GM10266 (cell line): Measurements from ENCODE around the gene CTNNA1.
"Not testable (repeated sequence)": the region's sequence is repeated elsewhere in the genome, so short reads cannot be mapped to it uniquely, and the experiment has no call there.

Experiments
- DNase-seq: peaks from one replicate; pipeline ENCODE4 v3.0.0; 2012; ENCODE audit errors: extremely low spot score
- TF ChIP-seq, protein P1 (sequence below): IDR thresholded peaks from 2 replicates; pipeline ENCODE4 v1.5.1; 2012; ENCODE audit warnings: mild to moderate bottlenecking, low read depth; ENCODE audit not compliant: control insufficient read depth, insufficient read depth; ENCODE audit errors: missing control alignments

Gene CTNNA1

DNA sequence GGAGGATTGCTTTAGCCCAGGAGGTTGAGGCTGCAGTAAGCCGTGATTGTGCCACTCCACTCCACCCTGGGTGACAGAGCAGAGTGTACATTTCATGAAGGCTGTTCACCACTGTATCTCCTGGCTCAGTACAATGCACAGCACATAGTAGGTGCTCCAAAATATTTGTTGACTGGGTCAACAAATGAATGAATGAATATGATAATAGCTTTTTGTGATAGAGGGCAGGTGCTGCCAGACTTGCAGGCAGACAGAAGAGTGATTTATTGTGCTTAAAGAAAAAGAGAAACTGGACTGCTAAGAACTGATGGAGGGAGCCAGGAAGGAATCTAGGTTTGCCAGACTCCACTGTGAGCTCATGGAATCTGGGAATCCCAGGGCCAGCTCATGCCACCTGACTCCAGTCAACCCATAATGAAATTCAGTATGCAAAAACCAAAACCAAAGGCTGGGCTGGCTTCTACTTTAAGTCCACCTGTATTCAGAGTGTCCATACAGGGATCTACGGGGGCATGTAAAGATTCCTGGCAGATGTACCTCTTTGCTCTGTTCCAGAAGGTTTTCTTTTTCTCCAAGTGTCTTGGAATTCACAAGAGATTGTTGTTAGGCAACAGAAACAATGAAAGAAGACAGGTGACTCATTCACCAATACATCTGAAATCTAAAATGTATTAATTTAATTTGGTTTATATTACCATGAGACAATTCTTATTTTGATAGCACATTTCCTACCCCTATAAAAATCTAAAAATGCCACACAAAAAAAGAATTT lies 15.5 kb upstream of the CTNNA1 start:
- TF ChIP-seq, protein P1, sequence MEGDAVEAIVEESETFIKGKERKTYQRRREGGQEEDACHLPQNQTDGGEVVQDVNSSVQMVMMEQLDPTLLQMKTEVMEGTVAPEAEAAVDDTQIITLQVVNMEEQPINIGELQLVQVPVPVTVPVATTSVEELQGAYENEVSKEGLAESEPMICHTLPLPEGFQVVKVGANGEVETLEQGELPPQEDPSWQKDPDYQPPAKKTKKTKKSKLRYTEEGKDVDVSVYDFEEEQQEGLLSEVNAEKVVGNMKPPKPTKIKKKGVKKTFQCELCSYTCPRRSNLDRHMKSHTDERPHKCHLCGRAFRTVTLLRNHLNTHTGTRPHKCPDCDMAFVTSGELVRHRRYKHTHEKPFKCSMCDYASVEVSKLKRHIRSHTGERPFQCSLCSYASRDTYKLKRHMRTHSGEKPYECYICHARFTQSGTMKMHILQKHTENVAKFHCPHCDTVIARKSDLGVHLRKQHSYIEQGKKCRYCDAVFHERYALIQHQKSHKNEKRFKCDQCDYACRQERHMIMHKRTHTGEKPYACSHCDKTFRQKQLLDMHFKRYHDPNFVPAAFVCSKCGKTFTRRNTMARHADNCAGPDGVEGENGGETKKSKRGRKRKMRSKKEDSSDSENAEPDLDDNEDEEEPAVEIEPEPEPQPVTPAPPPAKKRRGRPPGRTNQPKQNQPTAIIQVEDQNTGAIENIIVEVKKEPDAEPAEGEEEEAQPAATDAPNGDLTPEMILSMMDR, result no peak
- DNase-seq, result no peak

DNA sequence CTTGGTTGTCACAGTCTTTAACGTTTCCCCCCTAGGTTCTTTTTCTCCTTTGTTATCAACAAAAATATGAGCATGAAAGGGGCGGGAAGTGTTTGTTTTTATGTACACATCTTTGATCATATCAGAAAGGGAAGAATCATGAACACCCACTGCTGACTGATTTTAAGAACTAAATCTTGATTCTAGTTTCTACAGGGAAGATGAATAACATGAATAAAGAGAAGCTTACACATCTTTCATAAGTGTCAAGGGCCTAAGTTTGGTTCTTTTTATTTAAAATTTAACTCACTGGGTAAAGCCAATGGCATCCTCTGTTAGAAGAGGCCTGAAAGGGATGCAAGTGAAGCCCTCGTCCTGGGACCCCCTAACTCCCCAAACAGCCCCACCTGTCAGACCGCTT lies 14.8 kb upstream of the CTNNA1 start:
- TF ChIP-seq, protein P1, result no peak
- DNase-seq, result no peak

DNA sequence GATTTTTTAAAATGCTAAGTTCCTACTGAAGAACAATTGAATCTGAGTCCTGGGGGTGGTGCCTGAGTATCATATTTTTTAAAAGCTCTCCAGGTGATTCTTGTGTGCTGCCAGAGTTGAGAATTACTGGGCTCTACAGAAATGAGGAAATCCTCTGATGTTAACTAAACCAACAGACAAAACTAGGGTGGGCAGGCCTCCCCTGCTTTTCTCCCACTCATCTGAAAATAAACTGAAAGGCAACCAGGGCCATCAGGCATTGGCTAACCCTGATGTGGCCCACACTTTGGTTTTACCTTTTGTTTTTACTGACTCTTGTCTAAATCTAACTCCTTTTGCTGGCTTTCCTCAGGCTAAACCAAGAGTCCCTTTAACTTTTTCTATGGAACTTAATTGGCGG lies 13.3 kb upstream of the CTNNA1 start:
- DNase-seq, result no peak
- TF ChIP-seq, protein P1, result no peak

DNA sequence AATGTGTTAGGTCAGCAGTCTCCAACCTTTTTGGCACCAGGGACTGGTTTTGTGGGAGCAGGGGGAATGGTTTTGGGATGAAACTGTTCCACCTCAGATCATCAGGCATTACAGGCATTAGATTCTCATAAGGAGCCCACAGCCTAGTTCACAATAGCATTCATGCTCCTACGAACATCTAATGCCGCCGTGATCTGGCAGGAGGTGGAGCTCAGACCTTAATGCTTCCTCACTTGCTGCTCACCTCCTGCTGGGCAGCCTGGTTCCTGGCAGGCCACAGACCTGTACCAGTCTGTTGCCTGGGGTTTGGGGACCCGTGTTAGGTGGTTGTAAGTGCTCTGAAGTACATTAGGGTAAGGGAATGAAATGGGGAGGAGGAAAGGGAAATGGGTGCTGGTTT lies 9.7 kb upstream of the CTNNA1 start:
- TF ChIP-seq, protein P1, result no peak

DNA sequence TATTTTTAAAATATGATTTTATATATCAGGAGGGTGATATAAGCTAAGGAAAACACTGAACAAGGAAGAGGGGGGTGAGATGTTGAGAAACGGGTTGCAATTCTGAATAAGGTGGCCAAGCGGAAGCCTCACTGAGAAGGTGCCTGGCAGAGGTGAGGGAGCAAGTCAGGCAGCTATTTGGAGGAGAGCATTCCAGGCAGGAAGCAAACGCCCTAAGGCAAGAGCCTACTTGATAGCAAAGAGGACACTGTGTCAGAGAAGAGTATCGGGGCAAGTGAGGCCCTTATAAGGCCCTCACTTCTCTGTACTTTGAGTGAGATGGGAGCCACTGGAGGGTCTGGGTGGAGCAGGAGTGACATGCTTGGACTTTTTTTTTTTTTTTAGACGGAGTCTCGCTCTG lies 8.0 kb upstream of the CTNNA1 start:
- TF ChIP-seq, protein P1, result no peak
- DNase-seq, result no peak

More for the DNA sequence above, 9.7 kb upstream of the CTNNA1 start:
- no peak for DNase-seq

DNA sequence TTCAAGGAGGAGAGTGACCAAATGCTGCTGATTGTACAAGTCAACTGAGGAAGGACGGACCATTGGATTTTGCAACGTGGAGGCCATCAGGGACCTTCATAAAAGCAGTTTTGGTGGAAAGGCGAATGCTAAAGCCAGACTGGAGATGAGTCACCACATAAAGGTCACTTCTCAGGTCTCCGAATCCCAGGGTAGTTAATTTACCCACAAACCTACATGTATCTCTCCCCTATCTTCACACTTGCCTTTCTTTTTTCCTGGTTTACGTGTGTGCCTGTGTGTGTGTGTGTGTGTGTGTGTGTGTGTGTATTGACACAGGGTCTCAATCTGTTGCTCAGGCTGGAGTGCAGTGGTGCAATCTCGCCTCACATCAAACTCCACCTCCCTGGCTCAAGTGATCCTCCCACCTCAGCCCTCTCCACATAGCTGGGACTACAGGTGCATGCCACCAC lies 4.6 kb upstream of the CTNNA1 start:
- no peak for DNase-seq
- TF ChIP-seq, protein P1, result no peak

DNA sequence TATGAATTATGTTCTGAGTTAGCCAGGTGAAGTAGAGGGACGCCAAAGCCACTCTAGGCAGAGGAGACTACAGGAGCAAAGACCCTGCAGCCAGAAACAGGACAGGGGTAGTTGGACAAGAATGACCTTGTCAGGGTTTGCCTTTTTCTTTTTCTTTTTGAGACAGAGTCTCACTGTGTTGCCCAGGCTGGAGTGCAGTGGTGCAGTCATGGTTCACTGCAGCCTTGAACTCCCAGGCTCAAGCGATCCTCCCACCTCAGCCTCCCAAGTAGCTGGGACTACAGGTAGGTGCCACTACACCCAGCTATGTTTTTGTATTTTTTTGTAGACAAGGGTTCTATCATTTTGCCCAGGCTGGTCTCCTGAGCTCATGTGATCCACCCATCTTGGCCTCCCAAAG lies 1.9 kb upstream of the CTNNA1 start:
- DNase-seq, result not testable (repeated sequence)
